Anterior cingulate cortex (tissue), 58 donors: Measurements from ENCODE around the gene UQCC5.

ENCODE experiments used
- DNase-seq, 58 donors: peaks; one replicate each; lab custom pipeline; 2025; lab: John Stamatoyannopoulos, UW

The UQCC5 gene

DNA sequence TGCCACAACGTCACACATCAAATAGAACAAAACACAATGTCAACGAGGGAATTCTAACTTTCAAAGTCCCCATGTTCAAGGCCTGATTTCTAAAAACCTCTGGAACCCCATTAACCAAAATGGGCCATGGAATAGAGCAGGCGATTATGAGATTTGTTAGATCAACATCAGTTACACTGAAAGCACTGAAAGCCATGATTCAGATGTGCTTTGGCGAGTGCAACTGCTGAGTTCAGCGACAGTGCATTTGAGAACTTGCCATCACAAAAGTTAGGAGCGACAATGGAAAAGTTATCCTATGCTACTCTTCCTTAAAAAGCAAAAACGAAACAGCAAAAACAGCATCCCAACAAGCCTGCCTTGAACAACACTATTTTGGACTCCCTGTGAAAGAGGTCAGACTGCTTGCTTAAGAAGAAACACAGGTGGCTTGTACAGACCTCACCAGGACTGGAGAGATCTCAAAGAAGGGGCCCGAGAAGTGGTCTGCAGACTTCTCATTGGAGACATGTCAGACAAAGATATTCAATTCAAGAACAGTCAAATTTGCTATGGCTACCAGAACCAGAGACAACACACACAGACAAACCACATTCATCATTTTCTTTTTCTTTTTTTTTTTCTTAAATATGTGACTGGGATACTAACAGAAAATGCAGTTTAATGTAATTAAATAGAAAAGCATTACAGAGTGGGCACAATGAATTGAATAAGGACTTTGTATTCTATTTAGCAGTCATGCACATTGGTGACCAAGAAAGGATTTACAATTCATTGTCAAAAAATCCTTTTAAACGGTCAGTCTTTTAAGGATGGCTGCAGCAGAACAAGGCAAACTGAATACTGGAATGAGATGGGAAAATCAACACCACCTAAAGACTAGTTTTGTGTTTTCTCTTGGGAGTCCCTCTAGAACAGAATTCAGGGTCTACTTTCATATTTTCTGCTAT lies 20.9 kb downstream of the UQCC5 start:
- DNase-seq = no peak

DNA sequence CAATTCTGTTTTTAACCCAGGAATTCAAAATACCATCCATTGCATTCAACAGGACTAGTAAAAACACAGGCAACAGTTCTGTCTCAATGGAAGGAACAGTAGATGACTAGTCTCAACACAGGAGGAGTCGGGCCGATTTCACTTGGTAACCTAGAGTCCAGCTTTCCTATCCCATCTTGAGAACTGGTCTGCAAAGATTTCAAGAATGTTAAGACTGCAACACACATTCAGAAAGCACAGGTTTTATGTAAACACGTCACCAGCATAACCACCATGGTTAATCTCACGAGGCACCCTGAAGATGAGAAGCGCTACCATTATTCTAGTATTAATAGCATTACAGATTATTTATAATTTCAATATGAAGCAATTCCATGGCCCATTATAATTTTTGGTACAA lies 22.0 kb downstream of the UQCC5 start:
- no peak for DNase-seq

DNA sequence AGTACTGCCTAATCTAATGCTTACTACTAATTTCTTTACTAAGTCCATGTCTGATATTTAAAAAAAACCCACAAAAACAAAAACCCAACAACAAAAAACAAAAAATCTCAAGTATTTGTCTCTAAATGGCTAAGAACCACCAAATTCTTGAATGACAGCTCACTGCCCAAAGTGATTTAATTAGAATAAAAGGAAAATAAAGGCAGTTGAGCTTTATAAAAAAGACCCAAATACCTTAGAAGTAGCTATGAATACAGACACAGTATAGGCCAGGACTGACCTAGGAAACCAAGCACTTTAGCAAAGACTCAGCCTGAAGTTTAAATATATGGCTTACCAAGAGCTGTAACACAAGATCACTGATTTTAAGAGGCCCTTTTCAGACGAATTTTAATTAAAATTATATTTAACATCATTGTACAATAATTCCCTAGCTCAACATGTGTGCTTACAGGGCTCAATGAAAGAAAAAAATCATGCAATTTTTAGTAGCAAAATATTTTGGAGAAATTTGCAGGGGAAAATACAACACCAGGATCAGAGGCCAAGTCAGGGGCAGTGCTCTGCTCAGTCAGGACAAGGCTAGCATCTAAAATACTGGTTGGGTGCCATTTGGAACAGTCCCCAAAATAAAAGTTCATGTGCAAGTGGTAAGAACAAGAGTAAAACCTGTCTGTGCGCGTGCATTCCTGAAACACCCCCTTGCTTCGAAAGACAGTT lies 24.8 kb downstream of the UQCC5 start:
- DNase-seq = no peak

DNA sequence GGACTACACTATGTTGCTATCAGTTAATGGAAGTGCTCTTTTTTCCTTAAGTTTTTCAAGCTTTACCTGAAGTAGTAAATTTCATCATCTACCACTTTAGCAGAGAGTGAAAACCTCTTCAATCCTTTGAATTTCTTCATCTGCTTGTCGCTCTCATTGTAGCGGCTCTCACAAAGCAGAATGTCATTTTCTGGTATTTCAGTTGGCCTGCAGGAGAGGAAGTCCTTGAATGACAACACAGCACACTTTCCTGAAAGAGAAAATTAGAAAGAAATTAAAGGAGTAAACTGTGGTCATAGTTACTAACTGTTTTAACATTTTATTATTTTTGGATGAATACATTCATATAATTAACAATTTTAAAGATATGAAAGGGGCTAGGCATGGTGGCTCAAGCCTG lies 27.6 kb downstream of the UQCC5 start:
- DNase-seq = no peak

DNA sequence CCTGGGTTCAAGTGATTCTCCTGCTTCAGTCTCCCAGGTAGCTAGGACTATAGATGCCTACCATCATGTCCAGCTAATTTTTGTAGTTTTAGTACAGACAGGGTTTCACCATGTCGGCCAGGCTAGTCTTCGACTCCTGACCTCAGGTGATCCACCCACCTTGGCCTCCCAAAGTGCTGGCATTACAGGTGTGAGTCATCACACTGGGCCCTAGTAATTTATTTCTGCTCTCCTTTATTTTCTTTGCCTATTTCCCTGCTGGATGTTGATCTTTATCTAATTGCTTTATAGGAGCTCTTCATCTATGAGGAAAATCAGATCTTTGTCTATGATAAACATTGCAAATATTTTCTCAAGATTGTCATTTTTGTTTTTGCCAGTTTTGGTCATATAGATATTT lies 31.7 kb downstream of the UQCC5 start:
- no peak for DNase-seq

DNA sequence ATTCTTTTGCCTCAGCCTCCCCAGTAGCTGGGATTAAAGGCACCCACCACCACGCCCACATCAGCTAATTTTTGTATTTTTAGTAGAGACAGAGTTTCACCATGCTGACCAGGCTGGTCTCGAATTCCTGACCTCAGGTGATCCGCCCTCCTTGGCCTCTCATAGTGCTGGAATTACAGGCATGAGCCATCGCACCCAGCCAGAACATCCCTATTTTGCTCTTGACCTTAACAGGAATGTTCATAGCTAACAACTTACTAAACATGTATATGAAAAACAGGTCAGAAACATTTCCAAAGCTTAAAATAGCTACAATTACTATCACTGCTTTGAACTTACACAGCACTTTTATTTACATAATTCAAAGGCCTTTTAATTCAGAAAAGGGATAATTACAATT lies 33.7 kb downstream of the UQCC5 start:
- DNase-seq = no peak

DNA sequence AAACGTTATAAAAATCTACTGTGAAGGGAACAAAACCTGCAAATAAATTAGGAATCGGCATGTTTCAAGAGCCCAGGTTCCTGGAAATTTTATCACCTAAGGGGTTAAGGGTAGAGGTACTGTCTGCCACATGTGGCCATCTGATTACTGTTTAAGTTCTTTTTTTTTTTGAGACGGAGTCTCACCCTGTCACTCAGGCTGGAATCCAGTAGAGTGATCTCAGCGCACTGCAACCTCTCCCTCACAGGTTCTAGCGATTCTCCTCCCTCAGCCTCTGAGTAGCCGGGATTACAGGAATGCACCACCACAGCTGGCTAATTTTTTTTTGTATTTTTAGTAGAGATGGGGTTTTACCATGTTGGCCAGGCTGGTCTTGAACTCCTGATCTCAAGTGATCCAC lies 35.8 kb downstream of the UQCC5 start:
- no peak for DNase-seq

DNA sequence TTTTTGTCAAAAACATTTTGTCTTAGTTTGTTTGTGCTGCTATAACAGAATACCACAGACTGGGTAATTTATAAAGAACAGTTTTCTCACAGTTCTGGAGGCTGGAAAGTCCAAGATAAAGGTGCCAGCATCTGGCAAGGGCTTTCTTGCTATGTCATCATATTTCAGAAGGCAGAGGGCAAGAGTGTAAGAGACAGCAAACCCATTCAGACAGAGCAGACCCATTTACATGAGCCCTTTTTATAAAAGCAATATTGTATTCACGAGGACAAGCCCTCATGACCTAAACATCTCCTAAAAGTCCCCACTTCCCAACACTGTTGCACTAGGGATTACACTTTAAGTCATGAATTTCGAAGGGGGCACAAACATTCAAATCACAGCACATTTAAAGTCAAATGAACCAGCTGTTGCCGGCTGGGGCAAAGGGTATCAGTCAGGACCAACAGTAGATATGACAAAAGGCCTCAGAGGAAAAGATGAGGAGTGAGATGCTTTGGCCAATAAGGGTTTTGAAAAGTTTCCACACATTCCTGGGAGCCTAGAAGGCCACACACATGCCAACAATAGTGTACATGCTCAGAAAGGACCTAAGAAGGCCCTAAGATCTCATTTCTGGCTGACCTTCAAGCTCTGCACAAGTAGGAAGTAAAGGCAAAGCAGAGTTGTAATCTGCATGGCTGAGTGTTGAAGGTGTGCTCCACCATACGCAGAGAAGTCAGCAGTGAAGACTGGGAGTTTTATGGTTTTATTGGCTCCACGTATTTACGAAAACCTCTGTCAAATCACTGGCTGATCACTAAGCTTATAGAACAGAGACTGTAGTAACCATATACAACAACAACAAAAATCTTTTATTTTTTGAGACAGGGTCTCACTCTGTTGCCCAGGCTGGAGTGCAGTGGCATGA lies 37.9 kb downstream of the UQCC5 start:
- no peak for DNase-seq
